ENCODE measurements around the gene NRIP3.
A peak's percentile ranks its signal among the peaks of the same experiment; 100 is the strongest.

The NRIP3 gene

DNA sequence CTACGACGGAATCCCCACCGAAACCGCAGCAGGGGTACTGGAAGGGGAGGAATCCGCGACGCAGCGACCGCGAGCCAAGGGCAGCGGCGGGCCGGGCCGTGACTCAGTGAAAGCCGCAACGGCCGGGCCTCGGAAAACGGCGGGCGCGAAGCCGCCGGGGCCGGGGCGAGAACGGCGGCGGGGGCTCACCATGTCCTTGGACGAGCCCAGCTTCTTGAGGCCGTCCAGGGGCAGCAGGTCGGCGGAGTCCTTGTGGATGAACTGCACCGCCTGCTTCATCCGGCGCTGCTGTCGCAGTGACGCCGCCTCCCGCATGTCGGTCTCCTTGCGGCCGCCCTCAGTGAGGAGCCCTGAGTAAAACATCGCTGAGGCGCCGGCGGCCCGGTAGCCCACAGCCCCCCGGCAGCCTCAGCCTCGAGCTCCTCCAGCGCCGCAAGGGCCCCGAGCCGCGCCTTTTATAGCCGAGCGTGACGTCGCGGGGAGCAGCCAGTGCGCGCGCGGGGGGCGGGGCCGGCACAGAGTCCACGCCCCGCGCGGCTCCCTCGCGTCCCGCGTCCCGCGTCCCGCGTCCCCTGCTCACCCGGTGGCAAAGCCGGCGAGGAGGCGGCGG is at the start of gene NRIP3:
Gene NRIP3, minus strand, starts transcription at position 429 of the 610 bp plus-strand sequence. Its CDS starts 66 bp downstream, at position 363.
- DNase-seq = peak; percentile 88

DNA sequence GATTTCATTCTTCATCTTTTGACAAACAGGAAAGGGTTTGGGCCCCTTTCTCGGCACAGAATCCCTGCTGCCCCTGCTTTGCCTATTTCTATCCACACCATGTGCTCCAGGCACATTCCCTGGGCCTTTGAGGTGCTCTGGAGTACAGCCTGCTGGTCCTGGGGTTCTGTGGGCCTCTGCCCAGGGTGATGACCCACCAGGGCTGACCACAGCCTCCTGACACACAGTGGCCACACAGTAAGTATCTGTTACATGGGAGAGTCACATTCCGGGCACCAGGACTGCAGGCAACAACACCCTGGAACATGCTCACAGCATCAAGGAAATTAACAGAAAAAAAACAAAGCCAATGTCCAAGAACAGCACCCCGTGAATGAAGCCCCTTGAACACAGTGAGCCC is 48.5 kb upstream of the NRIP3 start:
- DNase-seq = no peak

DNA sequence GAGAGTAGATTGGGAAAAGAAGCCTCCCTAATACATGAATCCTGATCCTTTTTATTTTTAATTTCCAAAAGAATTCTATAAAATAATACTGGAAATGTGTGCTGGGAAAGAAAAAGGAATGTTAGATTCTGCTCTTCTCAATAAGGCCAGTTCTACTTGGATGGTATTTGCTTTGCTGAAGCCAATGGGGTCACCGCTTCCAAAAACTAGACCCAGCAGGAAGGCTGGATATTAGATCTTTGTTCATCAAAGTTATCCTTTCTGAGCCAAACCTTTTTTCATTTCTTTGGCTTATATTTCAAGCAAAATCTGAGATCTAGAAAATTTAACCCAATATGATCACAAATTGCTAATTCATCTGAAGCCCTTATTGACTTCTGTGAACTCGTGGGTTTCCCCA is 46.2 kb upstream of the NRIP3 start:
- no peak for DNase-seq

DNA sequence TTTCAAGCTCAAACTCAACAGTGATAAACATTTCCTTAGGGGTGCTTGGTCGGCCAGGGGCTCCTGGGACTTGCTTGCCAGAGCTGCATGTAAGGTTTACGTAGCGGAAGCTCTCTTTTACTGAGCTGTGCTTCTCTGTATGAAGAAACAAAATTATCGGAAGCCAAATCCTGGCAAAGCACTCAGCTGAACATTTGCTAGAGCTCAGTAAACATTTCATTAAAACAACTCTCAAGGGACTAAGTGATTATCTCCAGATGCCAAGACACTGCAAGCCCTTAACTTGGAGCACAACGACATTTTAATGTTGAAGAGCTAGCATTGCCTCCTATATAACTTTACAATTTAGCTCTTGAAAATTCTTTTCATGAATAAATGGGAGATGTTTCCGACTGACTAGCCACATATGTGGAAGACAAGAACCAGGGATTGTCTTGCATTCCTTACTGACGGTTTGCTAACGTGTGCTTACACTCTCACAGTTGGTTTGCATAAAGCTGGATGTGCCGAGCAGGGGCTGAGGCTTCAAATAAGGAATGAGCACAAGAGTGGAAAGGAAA is 44.2 kb upstream of the NRIP3 start:
- peak; percentile 83 for DNase-seq

DNA sequence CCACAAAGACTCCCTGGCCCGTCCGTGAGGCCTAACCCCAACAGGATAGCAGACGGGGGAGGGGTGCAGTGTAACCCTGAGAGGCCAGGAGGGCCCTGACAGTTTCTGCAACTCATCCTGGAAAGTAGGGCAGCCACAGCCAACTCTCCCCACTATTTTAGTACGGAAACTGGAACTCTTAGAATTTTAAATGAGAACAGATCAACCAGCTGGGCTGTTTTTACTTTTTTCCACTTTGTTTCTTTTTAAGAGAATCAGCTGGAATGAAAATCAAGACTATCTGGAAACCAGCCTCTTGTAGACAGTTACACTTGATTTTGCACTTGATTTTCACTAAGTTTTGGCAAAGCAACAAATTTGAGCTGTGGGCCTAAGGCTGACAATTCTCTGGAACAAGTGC is 42.7 kb upstream of the NRIP3 start:
- no peak for DNase-seq

- no peak for DNase-seq
Measured at GRCh38 chr11:9042488-9042887, 38.7 kb upstream of the NRIP3 start.

- no peak for DNase-seq
Measured at GRCh38 chr11:9041747-9042146, 37.9 kb upstream of the NRIP3 start.

DNA sequence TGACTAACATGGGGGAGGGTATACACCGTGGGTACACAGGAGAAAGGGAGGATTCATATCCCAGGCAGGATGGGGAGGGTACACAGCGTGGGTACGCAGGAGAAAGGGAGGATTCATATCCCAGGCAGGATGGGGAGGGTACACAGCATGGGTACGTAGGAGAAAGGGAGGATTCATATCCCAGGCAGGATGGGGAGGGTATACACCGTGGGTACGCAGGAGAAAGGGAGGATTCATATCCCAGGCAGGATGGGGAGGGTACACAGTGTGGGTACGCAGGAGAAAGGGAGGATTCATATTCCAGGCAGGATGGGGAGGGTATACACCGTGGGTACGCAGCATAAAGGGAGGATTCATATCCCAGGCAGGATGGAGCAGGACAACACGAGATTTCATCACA is 36.6 kb upstream of the NRIP3 start:
- DNase-seq = no peak

GRCh38 chr11:9039863-9040262 is 36.1 kb upstream of the NRIP3 start:
- no peak for DNase-seq

DNA sequence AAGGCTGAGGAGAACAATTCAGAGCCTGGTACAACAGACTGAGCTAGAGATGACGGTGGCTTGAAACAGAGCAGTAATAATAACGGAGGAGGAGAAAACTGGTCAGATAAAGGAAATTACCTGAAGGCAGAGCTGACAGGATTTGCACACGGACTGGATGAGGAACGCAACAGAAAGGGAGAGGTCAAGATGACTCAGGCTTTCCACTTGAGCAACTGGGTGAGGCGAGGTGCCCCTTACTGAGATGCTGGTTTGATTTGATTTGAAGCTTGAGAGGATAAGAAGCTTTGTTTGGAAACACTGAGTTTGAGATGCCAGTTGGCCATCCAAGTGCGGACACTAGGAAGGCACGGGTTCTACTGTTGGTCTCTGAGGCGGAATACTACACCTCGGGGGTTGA is 35.4 kb upstream of the NRIP3 start:
- no peak for DNase-seq

DNA sequence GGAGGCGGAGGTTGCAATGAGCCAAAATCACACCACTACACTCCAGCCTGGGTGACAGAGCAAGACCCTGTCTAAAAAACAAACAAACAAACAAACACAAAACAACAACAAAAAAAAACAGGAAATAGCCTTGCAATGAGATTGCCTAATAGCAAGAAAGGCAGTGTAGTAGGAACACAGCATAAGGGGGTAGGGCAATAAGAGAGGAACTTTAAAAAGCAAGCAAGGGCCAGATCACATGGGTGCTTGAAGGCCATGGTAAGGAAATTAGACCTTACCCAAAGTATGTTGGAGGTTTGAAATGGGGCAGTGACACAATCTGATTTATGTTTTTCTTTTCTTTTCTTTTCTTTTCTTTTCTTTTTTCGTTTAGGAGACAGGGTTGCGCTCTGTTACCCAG is 34.7 kb upstream of the NRIP3 start:
- no peak for DNase-seq

DNA sequence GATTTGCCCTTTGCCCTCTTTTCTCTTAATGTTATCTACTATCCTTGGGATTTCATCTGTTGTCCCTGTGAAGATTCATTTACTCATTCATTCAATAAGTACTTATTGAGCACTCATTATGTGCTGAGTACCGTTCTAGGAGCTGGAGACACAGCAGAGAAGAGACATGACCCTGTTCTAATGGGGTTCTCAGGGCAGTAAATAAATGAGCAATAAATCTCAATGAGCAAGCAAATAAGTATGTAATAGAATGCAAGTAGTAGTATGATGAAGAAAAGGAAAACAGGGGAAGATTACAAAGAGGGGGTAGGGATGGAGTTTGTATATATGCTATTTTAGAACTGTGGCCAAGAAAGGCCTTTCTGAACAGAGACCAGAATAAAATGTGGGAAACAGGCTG is 34.2 kb upstream of the NRIP3 start:
- DNase-seq = no peak

GRCh38 chr11:9037046-9037780 is 33.4 kb upstream of the NRIP3 start:
- no peak for DNase-seq

GRCh38 chr11:9030601-9031000 is 26.8 kb upstream of the NRIP3 start:
- peak; percentile 74 for DNase-seq

DNA sequence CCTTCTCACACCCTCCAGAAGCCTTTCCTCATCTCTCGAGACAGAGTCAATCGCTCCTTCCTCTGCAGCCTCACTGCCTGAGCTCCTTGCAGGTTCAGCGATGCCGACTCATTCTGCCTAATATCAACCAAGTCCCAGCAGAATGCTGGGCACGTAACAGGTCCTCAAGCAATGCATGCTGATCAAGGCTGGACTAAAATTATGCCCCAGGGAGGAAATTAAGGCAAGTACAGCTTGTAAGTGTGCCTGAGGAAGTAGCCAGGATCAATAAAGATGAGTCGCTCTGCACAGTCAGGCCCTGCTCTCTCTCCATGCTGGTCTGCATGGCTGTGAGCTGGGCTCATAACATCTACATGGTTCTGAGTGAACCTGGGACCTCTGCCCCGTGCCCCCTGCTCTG is 25.6 kb upstream of the NRIP3 start:
- peak; percentile 26 for DNase-seq

- DNase-seq = peak; percentile 72
Measured at GRCh38 chr11:9028581-9028980, 24.8 kb upstream of the NRIP3 start.

DNA sequence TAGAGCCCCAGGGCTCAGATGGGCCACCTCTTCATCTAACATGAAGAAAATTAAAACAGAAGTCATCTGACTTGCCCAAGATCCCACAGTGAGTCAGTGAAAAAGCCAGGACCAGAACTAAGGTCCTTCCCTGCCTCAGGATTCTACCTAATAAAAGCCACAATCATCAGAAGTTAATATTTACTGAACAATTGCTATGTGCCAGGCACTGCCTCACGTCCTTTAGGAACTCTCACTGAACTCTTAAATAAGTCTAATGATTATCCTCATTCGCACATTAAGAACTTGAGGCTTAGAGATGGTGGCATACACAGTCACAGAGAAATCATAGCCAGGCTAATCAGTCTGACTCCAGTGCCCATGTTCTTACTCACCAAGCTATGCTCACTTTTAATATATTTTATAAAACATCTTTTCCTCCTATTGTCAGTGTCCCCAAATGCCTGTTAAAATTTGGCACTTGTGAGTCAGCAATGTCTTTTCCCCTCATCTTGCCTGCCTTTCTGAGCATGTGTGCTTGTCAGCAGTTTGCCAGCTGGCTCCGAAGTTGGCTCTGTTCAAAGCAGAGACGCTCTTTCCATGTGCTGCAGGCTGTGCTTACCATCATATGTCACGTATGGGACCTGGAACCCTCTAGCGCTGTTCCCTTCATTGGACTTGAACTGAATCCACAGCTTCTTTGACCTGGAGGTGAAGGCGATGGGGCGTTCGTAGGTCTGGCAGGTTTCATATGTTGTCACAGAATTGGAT is 21.5 kb upstream of the NRIP3 start:
- no peak for DNase-seq

DNA sequence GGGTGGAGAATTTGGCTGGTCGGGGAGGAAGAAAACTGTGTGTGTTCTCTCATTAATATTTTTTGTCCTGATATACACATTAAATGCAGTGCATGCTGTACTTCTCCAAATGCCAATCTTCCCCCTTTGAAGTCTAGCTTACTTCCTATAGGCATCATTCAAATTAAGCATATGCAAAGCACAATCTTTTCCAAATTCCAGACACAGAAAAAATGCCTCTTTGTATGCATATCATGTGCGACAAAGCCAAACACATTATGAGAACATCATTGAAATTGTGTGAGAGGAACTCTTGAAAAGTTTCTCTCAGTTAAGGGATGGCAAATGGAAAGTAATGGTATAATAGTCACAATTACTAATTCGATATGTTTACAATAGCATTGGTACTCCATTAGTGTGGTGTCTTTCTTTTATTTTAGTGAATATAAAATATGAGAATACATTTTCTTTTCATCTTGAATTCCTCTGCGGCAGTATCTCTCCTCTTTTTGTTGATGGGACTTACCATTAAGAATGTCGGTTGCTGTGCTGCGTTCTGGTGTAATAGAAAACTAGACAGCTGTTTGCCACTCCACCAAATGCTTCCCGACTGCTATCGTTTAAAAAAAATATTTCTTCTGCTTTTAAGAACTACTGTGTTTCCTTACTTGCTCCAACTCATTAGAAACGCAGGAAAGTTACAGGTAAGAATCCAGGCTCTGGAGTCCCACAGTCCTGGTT is 19.3 kb upstream of the NRIP3 start:
- no peak for DNase-seq

DNA sequence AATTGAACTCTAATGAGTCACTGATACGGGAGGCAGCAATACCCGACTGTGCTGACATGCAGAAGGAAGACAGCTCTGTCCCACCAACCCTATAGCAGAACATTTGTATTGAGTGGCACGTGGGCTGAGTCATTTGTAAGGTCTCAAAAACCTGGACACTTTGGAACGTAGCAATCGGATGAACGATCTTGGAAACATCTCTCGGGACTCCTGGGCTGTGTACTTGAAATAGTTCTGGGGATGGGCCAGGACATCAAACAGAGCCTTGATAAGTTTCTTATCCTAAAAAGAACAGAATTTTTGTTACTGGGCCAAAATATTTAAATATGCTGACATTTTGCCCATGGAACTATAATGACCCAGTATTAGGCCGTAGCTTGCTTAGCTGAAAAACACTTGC is 17.1 kb upstream of the NRIP3 start:
- no peak for DNase-seq

GRCh38 chr11:9019861-9020260 is 16.1 kb upstream of the NRIP3 start:
- no peak for DNase-seq

GRCh38 chr11:9017773-9018172 is 14.0 kb upstream of the NRIP3 start:
- no peak for DNase-seq

DNA sequence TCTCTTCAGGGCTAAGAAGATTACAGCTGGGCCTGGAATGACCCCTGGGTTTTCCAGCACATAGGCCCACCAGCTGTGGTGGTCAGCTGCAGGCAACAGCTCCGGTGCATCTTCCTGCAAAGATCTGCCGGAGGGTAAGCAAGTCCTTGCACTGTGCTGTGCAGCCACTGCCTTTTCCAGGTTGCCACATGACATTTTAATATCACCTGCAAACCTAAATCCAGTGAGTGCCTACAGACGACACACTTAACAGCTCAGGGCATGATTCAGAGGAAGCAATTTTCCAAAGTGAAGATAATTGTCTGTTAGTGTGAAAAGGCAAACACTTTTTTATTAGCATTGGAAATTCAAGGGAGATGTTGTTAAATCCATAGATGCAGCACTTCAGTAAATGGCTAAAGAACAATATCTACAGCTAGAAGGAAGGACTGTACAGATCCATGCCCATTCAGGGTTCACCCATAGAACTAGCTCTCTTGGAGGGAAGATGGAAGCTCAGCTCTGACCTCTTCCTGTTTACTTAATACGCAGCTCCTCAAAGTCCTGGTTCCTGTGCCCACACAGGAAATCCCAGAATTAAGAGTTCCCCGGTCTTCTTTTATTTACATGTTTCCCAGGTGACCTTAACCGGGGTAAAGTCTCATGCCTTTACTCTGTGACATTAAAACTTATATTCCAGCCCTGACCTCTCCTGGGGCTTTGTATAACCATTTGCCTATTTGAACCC is 13.3 kb upstream of the NRIP3 start:
- DNase-seq = peak; percentile 78
